GM18519 (cell line): Measurements from ENCODE around the gene NEMP2.

ENCODE experiments used
- ATAC-seq: cut with Tn5 transposase; IDR thresholded peaks from one replicate; pipeline ENCODE4 v1.9.1; 2021; ENCODE audit warnings: mild to moderate bottlenecking, moderate library complexity; ENCODE audit not compliant: unreplicated experiment, low FRiP score

The NEMP2 gene

GRCh38 chr2:190561094-190561493 lies 26.6 kb upstream of the NEMP2 start:
- ATAC-seq: no peak

GRCh38 chr2:190554357-190555006 lies 20.0 kb upstream of the NEMP2 start:
- no peak for ATAC-seq

- ATAC-seq: no peak
Observed at GRCh38 chr2:190553254-190553653, 18.7 kb upstream of the NEMP2 start.

- ATAC-seq: peak; percentile 88
Observed at GRCh38 chr2:190551928-190552327, 17.4 kb upstream of the NEMP2 start.

GRCh38 chr2:190550137-190550536 lies 15.6 kb upstream of the NEMP2 start:
- ATAC-seq: no peak

- ATAC-seq: no peak
Observed at GRCh38 chr2:190547886-190548285, 13.4 kb upstream of the NEMP2 start.

- ATAC-seq: no peak
Observed at GRCh38 chr2:190546734-190547133, 12.2 kb upstream of the NEMP2 start.

GRCh38 chr2:190545555-190546385 lies 11.2 kb upstream of the NEMP2 start:
- ATAC-seq: no peak

- ATAC-seq: no peak
Observed at GRCh38 chr2:190545093-190545492, 10.6 kb upstream of the NEMP2 start.

GRCh38 chr2:190540048-190540447 lies 5.5 kb upstream of the NEMP2 start:
- ATAC-seq: no peak

- no peak for ATAC-seq
Observed at GRCh38 chr2:190538201-190538600, 3.7 kb upstream of the NEMP2 start.

- ATAC-seq: no peak
Observed at GRCh38 chr2:190537765-190538164, 3.2 kb upstream of the NEMP2 start.

- ATAC-seq: no peak
Observed at GRCh38 chr2:190535586-190535985, 1.1 kb upstream of the NEMP2 start.

- no peak for ATAC-seq
Observed at GRCh38 chr2:190535121-190535439, 558 bp upstream of the NEMP2 start.

- ATAC-seq: no peak
Observed at GRCh38 chr2:190533968-190534309, 583 bp downstream of the NEMP2 start.

GRCh38 chr2:190533175-190533967 lies 1.2 kb downstream of the NEMP2 start:
- ATAC-seq: peak; percentile 5

- ATAC-seq: no peak
Observed at GRCh38 chr2:190532581-190532980, 1.9 kb downstream of the NEMP2 start.

- ATAC-seq: no peak
Observed at GRCh38 chr2:190530248-190530900, 4.1 kb downstream of the NEMP2 start.

GRCh38 chr2:190529486-190530247 lies 4.9 kb downstream of the NEMP2 start:
- ATAC-seq: no peak

- no peak for ATAC-seq
Observed at GRCh38 chr2:190528521-190529001, 6.0 kb downstream of the NEMP2 start.
